Fibroblast of lung (primary cell): Measurements from ENCODE around the gene CELA3A. TPM values are rescaled to one million over a fixed set of nuclear protein-coding genes. Genes with fewer than 3 reads are reported as not detected.
"Not testable (repeated sequence)": the region's sequence is repeated elsewhere in the genome, so short reads cannot be mapped to it uniquely, and the experiment has no call there.

ENCODE experiments used
- DNase-seq, 2 donors: peaks; one replicate each; pipeline versions ENCODE4 v3.0.0 to v3.0.0-alpha.2; 2010; ENCODE audit warnings: low read depth in 2 of 2
- H2AFZ ChIP-seq: 2 replicates; pipeline ENCODE4 v1.5.1; 2012; ENCODE audit warnings: low read length, control low read depth, inconsistent platforms
- H3K27ac ChIP-seq: 2 replicates; pipeline ENCODE4 v1.5.1; 2011; ENCODE audit warnings: low read length, control low read depth; ENCODE audit not compliant: insufficient read depth
- H3K27me3 ChIP-seq: 2 replicates; pipeline ENCODE4 v1.5.1; 2011; ENCODE audit warnings: mild to moderate bottlenecking, low read length; ENCODE audit not compliant: control insufficient read depth, insufficient read depth
- H3K36me3 ChIP-seq: 2 replicates; pipeline ENCODE4 v1.5.1; 2011; ENCODE audit warnings: low read length; ENCODE audit not compliant: control insufficient read depth, insufficient read depth
- H3K4me1 ChIP-seq: 2 replicates; pipeline ENCODE4 v1.5.1; 2011; ENCODE audit warnings: low read length; ENCODE audit not compliant: control insufficient read depth, insufficient read depth; ENCODE audit errors: extremely low read depth
- H3K4me2 ChIP-seq: 2 replicates; pipeline ENCODE4 v1.5.1; 2011; ENCODE audit warnings: low read length, control low read depth; ENCODE audit not compliant: insufficient read depth; ENCODE audit errors: extremely low read depth
- H3K4me3 ChIP-seq, 4 experiments: fragments of 200-600 bp in 1 of 4; sonication (generic) in 1 of 4; replicated peaks in 1 of 4; 2 replicates each; pipeline ENCODE4 v1.5.1; 2011 to 2016; ENCODE audit warnings: low read length in 4 of 4, low read depth in 3 of 4, mild to moderate bottlenecking in 3 of 4, control low read depth in 2 of 4, inconsistent platforms in 1 of 4, mixed read lengths in 1 of 4; ENCODE audit not compliant: insufficient read depth in 1 of 4; ENCODE audit errors: control extremely low read depth in 1 of 4
- H3K79me2 ChIP-seq: 2 replicates; pipeline ENCODE4 v1.5.1; 2012; ENCODE audit warnings: mild to moderate bottlenecking, low read length, inconsistent platforms; ENCODE audit not compliant: control insufficient read depth, insufficient read depth
- H3K9ac ChIP-seq: 2 replicates; pipeline ENCODE4 v1.5.1; 2011; ENCODE audit warnings: mild to moderate bottlenecking, low read length, control low read depth; ENCODE audit not compliant: insufficient read depth
- H3K9me3 ChIP-seq: 2 replicates; pipeline ENCODE4 v1.5.1; 2012; ENCODE audit warnings: low read depth, low read length; ENCODE audit not compliant: control insufficient read depth, insufficient read depth
- H4K20me1 ChIP-seq: 2 replicates; pipeline ENCODE4 v1.5.1; 2011; ENCODE audit warnings: low read length; ENCODE audit not compliant: control insufficient read depth, insufficient read depth; ENCODE audit errors: extremely low read depth
- polyA plus RNA-seq, 2 donors: library from polyadenylated mRNA; depleted of rRNA in 1 of 2; stranded (reverse) in 1 of 2; unstranded in 1 of 2; fragments of >200 nt; gene quantifications; 2 replicates each; pipeline ENCODE4 v1.2.1, GENCODE V29; 2011 to 2012; ENCODE audit warnings: missing spikeins in 1 of 2
- total RNA-seq: library from RNA; depleted of rRNA; stranded (reverse); fragments of >200 nt; gene quantifications from 2 replicates; pipeline ENCODE4 v1.2.1, GENCODE V29; 2014

The CELA3A gene
- total and polyA plus RNA-seq, 2 donors (not counting 1 experiment from before 2014, with no cell fraction given), result not detected

- not testable (repeated sequence) for H3K4me1 ChIP-seq, H3K9me3 ChIP-seq, H4K20me1 ChIP-seq, H3K27me3 ChIP-seq, H3K79me2 ChIP-seq, H3K4me3 ChIP-seq, H3K36me3 ChIP-seq, DNase-seq, H3K4me2 ChIP-seq, H3K27ac ChIP-seq, H2AFZ ChIP-seq, H3K9ac ChIP-seq
Measured at GRCh38 chr1:21969066-21969465, 32.4 kb upstream of the CELA3A start.

GRCh38 chr1:21970523-21970922 is 30.9 kb upstream of the CELA3A start:
- not testable (repeated sequence) for H3K36me3 ChIP-seq, H3K9me3 ChIP-seq, H3K4me1 ChIP-seq

GRCh38 chr1:21972973-21973441 is 28.4 kb upstream of the CELA3A start:
- H3K79me2 ChIP-seq, H3K27ac ChIP-seq, H3K9me3 ChIP-seq, H3K4me1 ChIP-seq, H3K27me3 ChIP-seq, H3K4me3 ChIP-seq, H3K36me3 ChIP-seq, H4K20me1 ChIP-seq, DNase-seq, H2AFZ ChIP-seq, H3K9ac ChIP-seq, H3K4me2 ChIP-seq: not testable (repeated sequence)

More at GRCh38 chr1:21970523-21970922, 30.9 kb upstream of the CELA3A start:
- H4K20me1 ChIP-seq, DNase-seq, H3K4me2 ChIP-seq, H2AFZ ChIP-seq, H3K27ac ChIP-seq, H3K27me3 ChIP-seq, H3K9ac ChIP-seq, H3K4me3 ChIP-seq, H3K79me2 ChIP-seq: not testable (repeated sequence)

DNA sequence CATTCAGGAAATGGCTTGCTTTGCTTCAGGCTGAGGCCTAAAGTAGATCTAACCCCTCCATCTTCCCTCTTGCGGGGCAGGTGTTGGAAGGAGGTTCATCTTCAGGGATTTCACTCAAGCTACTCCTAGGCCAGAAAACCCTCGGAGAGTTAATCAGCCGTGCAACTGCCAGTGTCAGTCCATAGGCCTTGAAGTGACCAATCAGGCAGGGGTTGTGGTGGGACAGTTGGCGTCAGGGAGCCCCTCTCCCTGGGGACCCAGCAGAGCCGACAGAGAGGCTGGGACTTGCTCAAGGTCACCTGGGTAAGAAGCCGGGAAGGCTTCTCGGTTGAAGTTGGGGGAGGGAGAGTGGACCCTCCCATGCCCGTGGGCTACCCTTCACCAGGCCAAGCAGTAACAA is 27.5 kb upstream of the CELA3A start:
- not testable (repeated sequence) for H3K27me3 ChIP-seq, H3K4me2 ChIP-seq, H2AFZ ChIP-seq, H4K20me1 ChIP-seq, H3K4me1 ChIP-seq, H3K9me3 ChIP-seq, H3K27ac ChIP-seq, DNase-seq, H3K36me3 ChIP-seq, H3K79me2 ChIP-seq, H3K4me3 ChIP-seq, H3K9ac ChIP-seq

GRCh38 chr1:21974699-21975098 is 26.8 kb upstream of the CELA3A start:
- not testable (repeated sequence) for H2AFZ ChIP-seq, H3K9me3 ChIP-seq, H3K4me3 ChIP-seq, H3K27me3 ChIP-seq, H3K36me3 ChIP-seq, H3K27ac ChIP-seq, H4K20me1 ChIP-seq, H3K4me2 ChIP-seq, H3K4me1 ChIP-seq, H3K79me2 ChIP-seq, H3K9ac ChIP-seq
- DNase-seq, result peak in 1 of 2 donors; percentile 4

GRCh38 chr1:21975296-21975695 is 26.2 kb upstream of the CELA3A start:
- H3K79me2 ChIP-seq, H3K27ac ChIP-seq, H3K9ac ChIP-seq: not testable (repeated sequence)

GRCh38 chr1:21976703-21977239 is 24.7 kb upstream of the CELA3A start, which contains the start of gene CELA3B:
CELA3B (plus strand) TSS chr1:21977022; CDS start chr1:21977040, 18 bp downstream.
- not testable (repeated sequence) for DNase-seq, H3K79me2 ChIP-seq, H3K4me1 ChIP-seq, H3K4me2 ChIP-seq, H3K9me3 ChIP-seq, H4K20me1 ChIP-seq, H3K27me3 ChIP-seq, H3K4me3 ChIP-seq, H3K36me3 ChIP-seq, H3K9ac ChIP-seq, H3K27ac ChIP-seq, H2AFZ ChIP-seq

More at GRCh38 chr1:21975296-21975695, 26.2 kb upstream of the CELA3A start:
- H3K4me1 ChIP-seq, H3K9me3 ChIP-seq, H3K27me3 ChIP-seq, H4K20me1 ChIP-seq, H3K4me2 ChIP-seq, H3K4me3 ChIP-seq, DNase-seq, H3K36me3 ChIP-seq, H2AFZ ChIP-seq: not testable (repeated sequence)
